AG09309 (cell line): ENCODE measurements around the gene TMEM132C.

Experiments used
- DNase-seq: peaks from one replicate; pipeline ENCODE4 v3.0.0-alpha.2; 2010; ENCODE audit warnings: low read depth
- H3K4me3 ChIP-seq: 2 replicates; pipeline ENCODE4 v1.5.1; 2011; ENCODE audit warnings: mild to moderate bottlenecking, low read depth, low read length, moderate library complexity; ENCODE audit not compliant: control insufficient read depth
- TF ChIP-seq, protein P1 (sequence below): IDR thresholded peaks from 2 replicates; pipeline ENCODE4 v1.5.1; 2011; ENCODE audit warnings: mild to moderate bottlenecking, low read depth, low read length, inconsistent platforms; ENCODE audit not compliant: insufficient read depth, control insufficient read depth; ENCODE audit errors: missing control alignments

The TMEM132C gene

DNA sequence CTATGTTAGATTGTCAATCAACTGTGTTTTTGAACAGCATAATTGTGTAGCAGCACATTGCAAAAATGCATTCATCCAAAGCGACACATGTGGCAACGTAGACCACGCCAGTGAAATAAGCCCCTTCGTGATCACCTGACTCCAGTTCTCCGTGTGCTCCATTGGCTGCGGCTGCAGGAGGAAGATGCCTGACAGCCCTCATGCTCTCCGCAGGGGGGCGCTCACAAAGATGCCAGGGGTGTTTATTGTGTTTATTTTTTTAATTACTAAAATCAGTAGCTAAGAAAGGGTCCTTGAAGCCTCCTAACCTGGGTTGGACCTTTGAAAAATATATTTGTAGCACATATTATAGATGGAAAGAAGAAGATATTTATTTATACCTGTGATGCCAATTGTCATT is 440.5 kb downstream of the TMEM132C start:
- H3K4me3 ChIP-seq = no peak overlapping the region
- DNase-seq = no peak
- TF ChIP-seq, protein P1, sequence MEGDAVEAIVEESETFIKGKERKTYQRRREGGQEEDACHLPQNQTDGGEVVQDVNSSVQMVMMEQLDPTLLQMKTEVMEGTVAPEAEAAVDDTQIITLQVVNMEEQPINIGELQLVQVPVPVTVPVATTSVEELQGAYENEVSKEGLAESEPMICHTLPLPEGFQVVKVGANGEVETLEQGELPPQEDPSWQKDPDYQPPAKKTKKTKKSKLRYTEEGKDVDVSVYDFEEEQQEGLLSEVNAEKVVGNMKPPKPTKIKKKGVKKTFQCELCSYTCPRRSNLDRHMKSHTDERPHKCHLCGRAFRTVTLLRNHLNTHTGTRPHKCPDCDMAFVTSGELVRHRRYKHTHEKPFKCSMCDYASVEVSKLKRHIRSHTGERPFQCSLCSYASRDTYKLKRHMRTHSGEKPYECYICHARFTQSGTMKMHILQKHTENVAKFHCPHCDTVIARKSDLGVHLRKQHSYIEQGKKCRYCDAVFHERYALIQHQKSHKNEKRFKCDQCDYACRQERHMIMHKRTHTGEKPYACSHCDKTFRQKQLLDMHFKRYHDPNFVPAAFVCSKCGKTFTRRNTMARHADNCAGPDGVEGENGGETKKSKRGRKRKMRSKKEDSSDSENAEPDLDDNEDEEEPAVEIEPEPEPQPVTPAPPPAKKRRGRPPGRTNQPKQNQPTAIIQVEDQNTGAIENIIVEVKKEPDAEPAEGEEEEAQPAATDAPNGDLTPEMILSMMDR = no peak

DNA sequence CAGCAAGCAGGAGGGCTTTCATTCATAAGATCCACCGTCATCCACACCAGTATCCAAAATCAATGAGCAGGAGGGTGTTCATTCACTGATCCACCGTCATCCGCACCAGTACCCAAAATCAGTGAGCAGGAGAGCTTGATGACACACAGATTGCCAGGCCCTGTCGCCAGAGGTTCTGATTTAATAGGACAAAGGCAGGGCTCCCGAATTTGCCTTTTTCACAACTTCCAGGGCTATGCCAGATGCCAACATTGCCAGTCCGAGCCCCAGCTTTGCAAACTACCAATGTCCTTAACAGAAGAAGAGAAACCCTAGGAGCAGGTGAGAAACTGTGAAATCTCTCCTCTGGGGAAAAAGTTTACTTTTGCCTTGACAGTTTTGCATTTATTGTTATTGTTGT is 441.8 kb downstream of the TMEM132C start:
- TF ChIP-seq, protein P1 = no peak
- no peak overlapping the region for H3K4me3 ChIP-seq
- no peak for DNase-seq

DNA sequence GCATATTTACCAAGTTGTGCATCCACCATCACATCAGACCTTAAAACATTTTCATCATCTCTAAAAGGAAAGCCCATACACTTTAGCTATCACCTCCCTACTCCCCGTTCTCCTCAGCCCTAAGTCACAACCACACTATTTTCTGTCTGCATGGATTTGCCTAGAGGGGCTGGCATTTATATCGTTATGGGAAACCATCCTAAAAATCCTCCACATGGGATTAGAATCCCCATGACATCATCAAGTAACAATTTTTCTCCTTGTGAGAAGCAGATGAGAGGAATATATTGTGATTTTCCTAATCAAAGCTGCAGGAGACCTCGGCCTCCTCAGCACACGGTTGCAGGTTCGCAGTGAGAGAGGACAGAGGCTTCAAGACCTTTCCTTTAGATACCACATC is 442.7 kb downstream of the TMEM132C start:
- no peak for DNase-seq
- TF ChIP-seq, protein P1 = no peak
- H3K4me3 ChIP-seq = no peak overlapping the region

DNA sequence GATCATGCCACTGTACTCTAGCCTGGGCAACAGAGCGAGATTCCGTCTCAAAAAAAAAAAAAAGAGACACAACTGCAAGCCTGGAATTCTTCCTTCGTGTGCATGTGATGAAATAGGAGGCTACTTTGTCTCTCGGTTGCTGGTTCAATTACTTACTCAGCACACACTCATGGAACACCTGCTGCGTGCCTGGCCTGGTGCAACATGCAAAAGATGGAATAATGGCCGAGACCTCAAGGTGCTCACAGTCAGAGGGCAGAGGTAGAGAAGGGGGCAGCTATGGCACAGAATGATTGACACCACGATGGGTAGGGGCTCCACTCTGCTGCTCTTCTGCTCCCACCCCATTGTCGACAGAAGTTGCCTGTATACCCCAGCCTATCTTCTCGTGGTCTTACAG is 444.5 kb downstream of the TMEM132C start:
- H3K4me3 ChIP-seq = no peak overlapping the region
- DNase-seq = no peak
- TF ChIP-seq, protein P1 = no peak

DNA sequence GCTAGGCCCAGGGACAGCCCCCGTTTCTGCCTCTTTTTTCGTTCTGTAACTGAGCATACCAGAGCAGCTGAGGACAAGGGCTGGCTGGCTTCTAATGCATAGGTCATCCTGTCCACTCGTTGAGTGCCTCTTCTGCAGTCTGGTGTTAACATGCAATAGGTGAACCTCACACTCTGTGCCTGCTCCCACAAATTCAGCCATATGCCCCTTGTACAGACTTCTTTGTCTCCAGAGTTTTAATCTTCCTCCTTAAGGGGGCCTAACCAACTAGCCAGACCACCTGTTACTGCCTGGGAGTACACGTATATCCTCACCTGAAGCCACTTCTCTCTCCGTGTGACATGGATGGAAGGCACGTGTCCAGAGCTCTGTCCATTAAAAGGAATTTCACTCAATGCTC is 445.7 kb downstream of the TMEM132C start:
- TF ChIP-seq, protein P1 = no peak
- H3K4me3 ChIP-seq = no peak overlapping the region
- DNase-seq = no peak

DNA sequence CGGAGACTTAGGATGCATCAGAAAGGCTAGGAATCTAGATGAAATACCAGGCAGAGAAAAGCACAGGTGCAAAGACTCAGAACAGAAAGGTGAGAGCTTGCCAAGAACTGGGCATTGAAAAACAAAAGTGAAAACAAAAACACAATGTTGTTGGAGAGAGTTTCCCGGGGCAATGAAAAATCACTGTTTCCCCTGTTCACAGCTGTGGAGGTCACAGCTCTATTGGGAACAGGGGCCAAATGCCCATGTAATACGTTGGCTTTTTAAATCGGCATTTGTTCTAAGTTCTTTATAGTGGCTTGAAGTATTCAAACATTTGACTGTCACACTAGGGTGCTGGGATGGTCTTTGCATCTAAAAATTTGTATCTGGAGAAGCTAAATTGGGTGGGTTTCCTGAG is 448.5 kb downstream of the TMEM132C start:
- TF ChIP-seq, protein P1 = no peak
- no peak for DNase-seq
- H3K4me3 ChIP-seq = no peak overlapping the region

DNA sequence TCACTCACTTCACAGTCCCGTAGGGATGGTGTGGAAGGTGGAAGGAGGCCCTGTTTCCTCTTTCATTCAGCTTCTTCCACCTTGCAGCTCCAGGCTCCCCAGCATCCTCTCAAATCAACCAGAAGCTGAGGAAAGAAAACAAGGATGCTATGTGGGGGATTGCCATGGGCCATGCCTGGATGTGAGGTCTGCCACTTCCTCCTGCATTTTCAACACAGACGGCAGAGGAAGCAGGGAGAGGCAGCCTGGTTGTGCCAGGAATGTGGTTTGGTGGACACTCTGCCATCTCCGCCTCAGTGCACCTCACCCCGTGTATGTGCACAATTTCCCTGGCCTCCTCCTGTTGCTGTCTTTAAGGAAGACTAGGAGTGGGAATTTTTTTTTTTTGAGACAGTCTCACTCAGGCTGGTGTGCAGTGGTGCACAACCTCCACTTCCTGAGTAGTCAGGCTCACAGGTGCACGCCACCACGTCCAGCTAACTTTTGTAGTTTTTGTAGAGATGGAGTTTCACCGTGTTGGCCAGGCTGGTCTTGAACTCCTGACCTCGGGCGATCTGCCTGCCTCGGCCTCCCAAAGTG is 457.6 kb downstream of the TMEM132C start:
- TF ChIP-seq, protein P1 = no peak
- H3K4me3 ChIP-seq = no peak overlapping the region
- DNase-seq = no peak
